T-helper 17 cell (primary cell): ENCODE results near the gene YIPF6. TPM values are rescaled to one million over a fixed set of nuclear protein-coding genes. Genes with fewer than 3 reads are reported as not detected.
A peak's percentile ranks its signal among the peaks of the same experiment; 100 is the strongest.
"Not testable (repeated sequence)": the region's sequence is repeated elsewhere in the genome, so short reads cannot be mapped to it uniquely, and the experiment has no call there.

ENCODE experiments used
- ATAC-seq: fragments of 150-1000 bp; cut with Tn5 transposase; 2 replicates; pipeline ENCODE4 v1.10.0; 2021; ENCODE audit warnings: mild to moderate bottlenecking, moderate library complexity
- DNase-seq, 3 donors: peaks; one replicate each; pipeline versions ENCODE4 v3.0.0 to v3.0.0-alpha.2; 2020 to 2021
- H3K9me3 ChIP-seq: one replicate; pipeline ENCODE4 v1.7.0; 2013; ENCODE audit warnings: low read length, mild to moderate bottlenecking; ENCODE audit not compliant: control insufficient read depth, poor library complexity, severe bottlenecking
- H3K27ac Mint-ChIP-seq: one replicate; pipeline ENCODE4 v1.8.0; 2022; ENCODE audit warnings: mild to moderate bottlenecking, moderate library complexity, mixed read lengths
- H3K27me3 Mint-ChIP-seq: one replicate; pipeline ENCODE4 v1.8.0; 2022; ENCODE audit warnings: mixed read lengths
- H3K36me3 Mint-ChIP-seq: one replicate; pipeline ENCODE4 v1.8.0; 2022; ENCODE audit warnings: low read depth, mixed read lengths
- H3K4me1 Mint-ChIP-seq: one replicate; pipeline ENCODE4 v1.8.0; 2022; ENCODE audit warnings: mild to moderate bottlenecking, mixed read lengths
- H3K4me3 Mint-ChIP-seq: one replicate; pipeline ENCODE4 v1.8.0; 2022; ENCODE audit warnings: mild to moderate bottlenecking, moderate library complexity, mixed read lengths
- total RNA-seq, 4 donors: library from RNA in 2 of 4; stranded (reverse) in 2 of 4; gene quantifications; one replicate each; pipeline ENCODE4 v1.2.3 and lab custom pipeline; 2022 to 2026

Gene YIPF6
- total RNA-seq, 2 donors from 2014 or later, result 14.4 to 16.5 TPM

DNA sequence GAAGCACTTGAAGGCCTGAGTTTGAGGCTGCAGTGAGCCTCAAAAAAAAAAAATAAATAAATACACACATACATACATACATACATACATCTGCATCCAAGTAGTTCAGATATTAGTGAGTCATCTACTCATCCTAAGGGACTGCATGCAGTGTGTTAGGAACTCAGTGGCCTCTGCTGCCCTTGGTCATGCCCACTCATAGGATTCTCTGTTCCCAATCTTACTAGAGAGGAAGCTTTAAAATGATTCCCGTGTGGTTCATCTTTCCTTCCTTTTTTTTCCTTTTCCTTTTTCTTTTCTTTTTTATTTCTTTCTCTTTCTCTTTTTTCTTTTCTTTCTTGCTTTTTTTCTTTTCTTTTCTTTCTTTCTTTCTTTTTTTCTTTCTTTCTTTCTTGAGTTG, 10.9 kb upstream of the YIPF6 start:
- H3K27ac Mint-ChIP-seq, result no peak overlapping the region
- no peak overlapping the region for H3K4me3 Mint-ChIP-seq
- H3K36me3 Mint-ChIP-seq, result no peaks in the 10 kb centered on the region
- no peaks in the 10 kb centered on the region for H3K27me3 Mint-ChIP-seq
- H3K4me1 Mint-ChIP-seq, result peaks cover 2% of the 10 kb centered on the region
- no peak for ATAC-seq
- no peak for DNase-seq
- H3K9me3 ChIP-seq, result no peaks in the 10 kb centered on the region

DNA sequence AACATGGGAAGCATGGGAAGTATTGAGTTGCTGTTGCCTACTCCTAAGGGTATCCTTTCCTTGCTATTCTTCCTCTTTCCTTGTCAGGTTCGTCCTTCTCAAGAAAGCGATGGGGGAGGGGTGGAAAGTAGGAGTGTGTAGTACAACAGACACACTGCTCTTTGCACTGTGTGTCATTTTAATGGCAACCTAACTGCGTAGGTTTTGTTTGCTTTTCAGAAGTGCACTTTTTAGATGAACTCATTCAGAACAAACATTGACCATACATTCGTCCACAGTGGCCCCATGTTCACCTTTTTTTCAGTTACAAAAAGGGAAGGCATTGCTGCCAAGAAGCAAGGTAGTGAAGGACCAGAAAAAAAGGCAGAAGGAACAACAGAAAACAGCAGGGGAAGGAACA, 10.2 kb upstream of the YIPF6 start:
- no peak overlapping the region for H3K4me3 Mint-ChIP-seq
- H3K27me3 Mint-ChIP-seq, result no peaks in the 10 kb centered on the region
- ATAC-seq, result no peak
- H3K4me1 Mint-ChIP-seq, result peaks cover 2% of the 10 kb centered on the region
- H3K36me3 Mint-ChIP-seq, result no peaks in the 10 kb centered on the region
- no peak for DNase-seq
- H3K9me3 ChIP-seq, result no peaks in the 10 kb centered on the region
- H3K27ac Mint-ChIP-seq, result peak overlapping the region; percentile 9

DNA sequence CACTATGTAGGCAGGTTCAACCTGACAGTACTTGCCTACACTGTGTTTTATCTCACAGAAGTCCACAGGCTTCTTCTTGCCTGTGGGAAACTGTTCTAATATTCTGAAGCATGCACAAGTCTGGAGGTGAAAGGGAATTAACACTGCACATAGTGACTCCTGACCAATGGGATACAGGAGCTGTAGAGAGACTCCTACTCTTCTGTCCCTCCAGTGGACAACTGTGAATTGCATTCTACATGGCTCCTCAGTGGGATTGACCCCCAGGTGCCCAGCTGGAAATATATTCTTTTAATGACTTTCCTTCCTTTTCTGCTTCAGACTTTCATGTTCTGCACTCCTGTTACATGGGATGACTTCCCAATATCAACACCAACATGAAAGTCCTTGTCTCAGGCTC, 8.2 kb upstream of the YIPF6 start:
- peaks cover 2% of the 10 kb centered on the region for H3K4me1 Mint-ChIP-seq
- H3K9me3 ChIP-seq, result no peaks in the 10 kb centered on the region
- ATAC-seq, result peak; percentile 61
- no peak overlapping the region for H3K27ac Mint-ChIP-seq
- H3K27me3 Mint-ChIP-seq, result peaks cover 4% of the 10 kb centered on the region
- no peak overlapping the region for H3K4me3 Mint-ChIP-seq
- DNase-seq, result no peak
- no peaks in the 10 kb centered on the region for H3K36me3 Mint-ChIP-seq

DNA sequence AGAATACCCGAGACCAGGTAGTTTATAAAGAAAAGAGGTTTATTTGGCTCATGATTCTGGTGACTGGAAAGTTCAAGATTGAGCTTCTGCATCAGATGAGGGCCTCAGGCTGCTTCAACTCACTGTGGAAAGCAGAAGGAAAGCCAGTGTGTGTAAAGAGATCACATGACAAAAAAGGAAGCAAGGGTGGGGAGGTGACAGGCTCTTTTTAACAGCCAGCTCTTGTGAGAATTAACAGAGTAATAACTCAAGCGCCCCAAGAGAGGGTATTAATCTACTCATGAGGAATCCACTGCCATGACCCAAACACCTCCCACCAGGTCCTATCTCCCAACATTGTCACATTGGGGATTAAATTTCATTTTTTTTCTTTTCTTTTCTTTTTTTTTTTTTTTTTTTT, 6.3 kb upstream of the YIPF6 start:
- ATAC-seq (no peak), DNase-seq (no peak)
- no peaks in the 10 kb centered on the region for H3K9me3 ChIP-seq
- peaks cover 4% of the 10 kb centered on the region for H3K27me3 Mint-ChIP-seq
- no peak overlapping the region for H3K4me3 Mint-ChIP-seq
- no peak overlapping the region for H3K27ac Mint-ChIP-seq
- H3K4me1 Mint-ChIP-seq, result peaks cover 2% of the 10 kb centered on the region
- no peaks in the 10 kb centered on the region for H3K36me3 Mint-ChIP-seq

- not testable (repeated sequence) for H3K27ac Mint-ChIP-seq, H3K9me3 ChIP-seq, H3K27me3 Mint-ChIP-seq, ATAC-seq, H3K4me3 Mint-ChIP-seq, DNase-seq, H3K4me1 Mint-ChIP-seq, H3K36me3 Mint-ChIP-seq
Observed at GRCh38 chrX:68493776-68494175, 5.1 kb upstream of the YIPF6 start.

DNA sequence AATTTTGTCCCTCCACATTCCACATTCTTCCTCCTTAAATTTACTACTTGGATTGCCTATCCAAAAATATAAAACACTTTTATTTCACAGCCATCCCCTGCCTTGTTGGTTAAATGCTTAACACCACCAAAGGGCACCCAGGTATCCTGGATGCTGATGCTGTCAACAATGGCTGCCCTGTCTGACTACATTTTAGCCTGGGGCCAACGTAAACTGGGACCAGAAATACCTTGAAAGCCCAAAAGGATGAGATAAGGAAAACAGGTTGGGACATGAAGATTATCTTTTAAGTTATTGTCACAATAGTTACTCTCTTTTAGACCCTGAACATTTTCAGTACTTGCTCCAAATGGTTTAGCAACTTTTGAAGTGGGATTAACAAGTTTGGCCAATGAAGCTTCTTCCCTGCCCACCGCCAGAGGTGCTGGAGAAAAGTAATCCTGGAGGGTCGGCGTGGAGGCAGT, 775 bp upstream of the YIPF6 start:
- ATAC-seq (peak; percentile 36), DNase-seq (no peak)
- Mint-ChIP-seq H3K4me1 (peaks cover 14% of the 10 kb centered on the region), H3K27ac (peak overlapping the region; percentile 99), H3K4me3 (peak overlapping the region; percentile 96), H3K36me3 (peaks cover 3% of the 10 kb centered on the region), H3K27me3 (peaks cover 4% of the 10 kb centered on the region)
- no peaks in the 10 kb centered on the region for H3K9me3 ChIP-seq

- Mint-ChIP-seq H3K27me3 (peaks cover 1% of the 10 kb centered on the region), H3K4me1 (peaks cover 17% of the 10 kb centered on the region)
- ATAC-seq, result no peak
Observed at GRCh38 chrX:68499543-68500504, 973 bp downstream of the YIPF6 start.

DNA sequence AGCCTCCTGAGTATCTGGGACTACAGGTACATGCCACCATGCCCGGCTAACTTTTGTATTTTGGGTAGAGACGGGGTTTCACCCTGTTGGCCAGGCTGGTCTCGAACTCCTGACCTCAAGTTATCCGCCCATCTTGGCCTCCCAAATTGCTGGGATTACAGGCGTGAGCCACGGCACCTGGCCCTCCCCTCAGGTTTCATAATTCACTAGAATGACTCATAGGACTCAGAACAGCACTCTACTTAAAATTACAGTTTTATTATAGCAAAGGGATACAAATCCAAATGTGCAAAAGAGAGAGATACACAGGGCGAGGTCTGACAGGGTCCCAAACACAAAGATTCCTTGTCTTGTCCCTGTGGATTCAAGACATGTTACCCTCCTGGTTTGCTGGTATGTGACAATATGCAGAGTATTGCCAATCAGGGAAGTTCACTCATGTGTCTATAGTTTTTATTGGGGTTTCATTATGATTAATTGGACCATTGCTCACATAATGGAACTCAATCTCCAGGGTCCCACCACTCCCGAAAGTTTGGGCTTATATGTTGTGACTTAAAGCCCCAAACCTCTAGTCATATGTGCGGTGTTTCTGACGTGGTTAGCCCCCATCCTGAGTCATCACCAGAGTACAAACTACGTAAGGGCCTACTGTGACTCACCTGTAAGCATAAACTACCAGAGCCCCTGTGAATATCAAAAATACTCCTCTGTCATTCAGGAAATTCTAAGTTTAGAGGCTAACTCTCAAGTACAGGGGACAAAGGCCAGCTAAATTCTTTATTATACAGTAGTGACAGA, 5.2 kb downstream of the YIPF6 start:
- DNase-seq (no peak), ATAC-seq (peak; percentile 75)
- Mint-ChIP-seq H3K4me3 (no peak overlapping the region), H3K27ac (peak overlapping the region; percentile 90), H3K36me3 (peaks cover 2% of the 10 kb centered on the region), H3K27me3 (no peaks in the 10 kb centered on the region), H3K4me1 (peaks cover 29% of the 10 kb centered on the region)
- no peaks in the 10 kb centered on the region for H3K9me3 ChIP-seq

More at GRCh38 chrX:68499543-68500504, 973 bp downstream of the YIPF6 start:
- peak overlapping the region; percentile 96 for H3K4me3 Mint-ChIP-seq
- H3K27ac Mint-ChIP-seq, result peak overlapping the region; percentile 99
- DNase-seq, result no peak
- peaks cover 3% of the 10 kb centered on the region for H3K36me3 Mint-ChIP-seq
- H3K9me3 ChIP-seq, result no peaks in the 10 kb centered on the region

DNA sequence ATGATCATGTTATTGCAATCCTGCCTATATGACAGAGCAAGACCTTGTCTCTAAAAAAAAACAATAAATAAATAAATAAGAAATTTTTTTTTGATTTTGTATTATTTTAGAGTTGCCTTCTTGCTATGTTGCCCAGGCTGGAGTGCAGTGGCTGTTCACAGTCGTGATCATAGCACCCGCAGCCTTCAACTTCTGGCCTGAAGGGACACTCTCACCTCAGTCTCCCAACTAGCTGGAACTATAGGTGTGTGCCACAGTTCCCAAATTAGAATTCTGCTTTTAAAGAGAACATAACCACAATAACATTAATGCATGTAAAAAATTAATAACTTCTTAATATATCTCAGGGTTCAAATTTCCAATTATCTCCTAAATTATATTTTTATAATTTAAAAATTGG, 7.8 kb downstream of the YIPF6 start:
- no peak overlapping the region for H3K4me3 Mint-ChIP-seq
- no peak for DNase-seq
- H3K4me1 Mint-ChIP-seq, result peaks cover 34% of the 10 kb centered on the region
- H3K27ac Mint-ChIP-seq, result no peak overlapping the region
- ATAC-seq, result no peak
- H3K9me3 ChIP-seq, result no peaks in the 10 kb centered on the region
- peaks cover 2% of the 10 kb centered on the region for H3K36me3 Mint-ChIP-seq
- no peaks in the 10 kb centered on the region for H3K27me3 Mint-ChIP-seq

- H3K36me3 Mint-ChIP-seq, result peaks cover 2% of the 10 kb centered on the region
- ATAC-seq, result peak; percentile 77
Observed at GRCh38 chrX:68508799-68509198, 9.9 kb downstream of the YIPF6 start.

GRCh38 chrX:68511255-68511654, 12.4 kb downstream of the YIPF6 start:
- H3K27ac Mint-ChIP-seq, result no peak overlapping the region
- no peaks in the 10 kb centered on the region for H3K27me3 Mint-ChIP-seq
- no peak overlapping the region for H3K4me3 Mint-ChIP-seq
- H3K36me3 Mint-ChIP-seq, result peaks cover 2% of the 10 kb centered on the region
- no peaks in the 10 kb centered on the region for H3K9me3 ChIP-seq
- peaks cover 18% of the 10 kb centered on the region for H3K4me1 Mint-ChIP-seq
- ATAC-seq (peak; percentile 49), DNase-seq (no peak)

More at GRCh38 chrX:68508799-68509198, 9.9 kb downstream of the YIPF6 start:
- DNase-seq, result no peak
- H3K4me3 Mint-ChIP-seq, result peak overlapping the region; percentile 74
- H3K27ac Mint-ChIP-seq, result peak overlapping the region; percentile 98
- no peaks in the 10 kb centered on the region for H3K9me3 ChIP-seq
- H3K27me3 Mint-ChIP-seq, result no peaks in the 10 kb centered on the region
- H3K4me1 Mint-ChIP-seq, result peaks cover 24% of the 10 kb centered on the region

GRCh38 chrX:68524680-68525079, 25.8 kb downstream of the YIPF6 start:
- not testable (repeated sequence) for H3K4me3 Mint-ChIP-seq, DNase-seq, H3K27me3 Mint-ChIP-seq, H3K36me3 Mint-ChIP-seq, H3K4me1 Mint-ChIP-seq, ATAC-seq, H3K9me3 ChIP-seq, H3K27ac Mint-ChIP-seq

GRCh38 chrX:68532831-68533533, 34.1 kb downstream of the YIPF6 start:
- no peak for ATAC-seq
- no peak overlapping the region for H3K4me3 Mint-ChIP-seq
- DNase-seq, result no peak
- peaks cover 4% of the 10 kb centered on the region for H3K36me3 Mint-ChIP-seq
- H3K27ac Mint-ChIP-seq, result no peak overlapping the region
- no peaks in the 10 kb centered on the region for H3K27me3 Mint-ChIP-seq
- no peaks in the 10 kb centered on the region for H3K9me3 ChIP-seq
- peaks cover 2% of the 10 kb centered on the region for H3K4me1 Mint-ChIP-seq
